NCI-H2171 treated with DMSO at 0.1 percent for 48 hours (cell line): ENCODE data around the gene LRRC75A.

Source experiments
- DNase-seq: peaks from one replicate; lab custom pipeline; 2025; lab: John Stamatoyannopoulos, UW

Gene LRRC75A

GRCh38 chr17:16493531-16494046, 1.6 kb upstream of the LRRC75A start:
- no peak for DNase-seq

GRCh38 chr17:16492613-16493530, 879 bp upstream of the LRRC75A start:
- DNase-seq, result no peak

- DNase-seq, result peak; percentile 27
Observed at GRCh38 chr17:16491131-16491702, 776 bp downstream of the LRRC75A start.

GRCh38 chr17:16489431-16489830, 2.6 kb downstream of the LRRC75A start:
- no peak for DNase-seq

GRCh38 chr17:16488968-16489337, 3.0 kb downstream of the LRRC75A start:
- DNase-seq, result no peak

GRCh38 chr17:16488186-16488967, 3.6 kb downstream of the LRRC75A start:
- DNase-seq, result no peak

- DNase-seq, result peak; percentile 93
Observed at GRCh38 chr17:16486373-16487250, 5.4 kb downstream of the LRRC75A start.

GRCh38 chr17:16484445-16485175, 7.4 kb downstream of the LRRC75A start:
- peak; percentile 89 for DNase-seq

GRCh38 chr17:16483021-16483645, 8.9 kb downstream of the LRRC75A start:
- no peak for DNase-seq

- DNase-seq, result no peak
Observed at GRCh38 chr17:16482253-16482652, 9.7 kb downstream of the LRRC75A start.

- no peak for DNase-seq
Observed at GRCh38 chr17:16480995-16481394, 11.0 kb downstream of the LRRC75A start.

GRCh38 chr17:16479264-16479663, 12.7 kb downstream of the LRRC75A start:
- DNase-seq, result no peak

- no peak for DNase-seq
Observed at GRCh38 chr17:16478649-16479048, 13.3 kb downstream of the LRRC75A start.

- DNase-seq, result no peak
Observed at GRCh38 chr17:16477666-16478065, 14.3 kb downstream of the LRRC75A start.

- DNase-seq, result no peak
Observed at GRCh38 chr17:16477255-16477654, 14.7 kb downstream of the LRRC75A start.

- DNase-seq, result no peak
Observed at GRCh38 chr17:16475179-16475704, 16.8 kb downstream of the LRRC75A start.

GRCh38 chr17:16474012-16474725, 17.8 kb downstream of the LRRC75A start:
- no peak for DNase-seq

GRCh38 chr17:16473044-16474011, 18.7 kb downstream of the LRRC75A start:
- no peak for DNase-seq
